Measurements from ENCODE around the gene SNF8.

The SNF8 gene, protein sequence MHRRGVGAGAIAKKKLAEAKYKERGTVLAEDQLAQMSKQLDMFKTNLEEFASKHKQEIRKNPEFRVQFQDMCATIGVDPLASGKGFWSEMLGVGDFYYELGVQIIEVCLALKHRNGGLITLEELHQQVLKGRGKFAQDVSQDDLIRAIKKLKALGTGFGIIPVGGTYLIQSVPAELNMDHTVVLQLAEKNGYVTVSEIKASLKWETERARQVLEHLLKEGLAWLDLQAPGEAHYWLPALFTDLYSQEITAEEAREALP

DNA sequence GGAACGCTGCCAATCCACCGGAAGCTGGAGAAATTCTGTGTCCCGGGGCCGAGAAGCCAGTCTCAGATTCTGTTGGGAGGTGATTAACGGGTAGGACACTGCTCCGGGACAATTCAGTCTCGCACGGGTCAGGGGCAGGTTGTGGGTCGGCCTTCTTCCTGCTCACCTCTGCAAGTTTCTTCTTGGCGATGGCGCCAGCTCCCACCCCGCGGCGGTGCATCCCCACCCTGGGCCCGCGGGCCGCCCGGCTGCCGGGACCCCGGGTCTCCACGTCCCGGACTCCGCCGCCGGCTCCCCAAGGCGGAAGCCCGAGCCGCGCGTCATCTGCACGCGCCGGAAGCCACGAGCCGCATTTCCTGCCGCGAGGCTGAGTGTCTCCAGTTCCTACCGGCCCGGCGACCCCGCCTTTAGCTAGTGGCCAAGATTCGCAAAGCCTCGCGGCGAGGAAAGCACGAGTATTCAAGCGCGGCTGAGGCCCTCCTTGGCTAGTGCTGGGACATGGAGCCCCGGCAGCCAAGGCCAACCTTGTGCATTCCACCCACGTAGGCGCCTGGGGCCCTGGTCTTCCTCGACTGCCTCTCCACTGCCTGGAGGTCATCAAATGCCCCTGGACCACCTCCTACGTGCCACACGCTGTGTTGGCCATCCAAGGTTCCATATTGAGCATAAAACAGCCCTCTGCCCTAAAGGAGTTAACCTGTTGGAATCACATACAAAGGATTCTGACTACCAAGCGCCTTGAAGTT, at the start of gene SNF8:
Gene SNF8 (minus strand): TSS at position 328 of the 746 bp plus-strand sequence. CDS start 108 bp downstream, at position 220.
- peak; percentile 98 for DNase-seq (ENCODE audit: insufficient read length, low spot score)
- FAIRE-seq = no peak
- peak; percentile 72 for TF ChIP-seq POLR2A (IDR thresholded peaks at IDR 0.05; ENCODE audit: low read depth, low read length)

DNA sequence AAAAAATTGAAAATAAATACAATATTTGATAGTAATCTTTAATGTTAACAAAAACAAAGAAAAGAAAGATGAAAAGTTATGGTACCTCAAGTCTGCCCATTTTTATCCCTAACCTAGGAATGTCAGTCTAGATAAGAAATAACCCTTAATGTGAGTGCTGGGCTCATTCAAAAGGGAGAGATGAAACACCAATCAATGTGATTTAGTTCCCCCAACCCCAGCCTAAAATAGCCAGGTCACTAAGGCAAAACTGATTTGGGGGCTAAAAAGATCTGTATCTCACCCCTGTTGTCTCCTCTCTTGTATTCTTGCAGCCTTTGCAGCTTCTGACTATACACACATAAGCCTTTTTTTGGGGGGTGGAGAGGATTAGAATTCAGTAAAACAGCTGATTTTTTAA, 49.3 kb upstream of the SNF8 start:
- TF ChIP-seq POLR2A (IDR thresholded peaks at IDR 0.05; ENCODE audit: low read depth, low read length) = no peak
- no peak for DNase-seq (ENCODE audit: insufficient read length, low spot score)
- no peak for FAIRE-seq

DNA sequence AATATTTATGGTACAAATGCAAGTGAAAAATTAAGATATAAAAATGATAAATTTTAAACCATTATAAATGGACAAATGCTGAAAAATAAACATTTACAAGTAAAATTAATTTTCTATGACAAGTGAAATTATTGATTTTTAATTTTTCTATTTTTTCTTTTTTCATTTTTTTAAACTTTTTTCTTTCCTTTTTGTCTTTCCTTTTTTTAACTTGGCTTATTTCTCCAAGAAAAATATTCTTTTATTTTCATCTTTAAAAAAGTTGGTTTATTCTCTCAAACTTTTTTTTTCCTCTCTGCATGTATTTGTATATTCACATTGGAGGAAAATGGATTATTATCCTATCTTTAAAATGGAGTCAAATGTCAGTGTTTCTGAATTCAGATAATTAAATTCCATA, 48.7 kb upstream of the SNF8 start:
- FAIRE-seq (no peak), DNase-seq (ENCODE audit: insufficient read length, low spot score) (no peak)
- no peak for TF ChIP-seq POLR2A (IDR thresholded peaks at IDR 0.05; ENCODE audit: low read depth, low read length)

DNA sequence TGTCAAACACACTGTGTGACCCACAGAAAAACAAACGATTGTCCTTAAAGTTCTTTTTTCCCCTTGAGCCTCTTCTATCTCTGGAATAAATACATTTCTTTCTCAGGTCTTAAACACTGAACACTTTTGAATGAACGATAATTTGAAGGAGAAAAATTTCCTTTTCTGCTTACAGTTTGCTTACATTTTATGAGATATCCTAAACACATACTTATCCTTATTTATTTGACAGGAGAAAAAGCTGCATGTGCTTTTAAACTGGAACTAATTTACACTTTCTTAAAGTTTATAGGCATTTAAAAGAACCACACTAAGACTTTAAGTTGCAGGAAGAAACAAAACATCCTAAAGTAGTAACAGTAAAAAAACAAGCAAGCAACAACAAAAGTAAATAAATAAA, 47.8 kb upstream of the SNF8 start:
- TF ChIP-seq POLR2A (IDR thresholded peaks at IDR 0.05; ENCODE audit: low read depth, low read length) = no peak
- DNase-seq (ENCODE audit: insufficient read length, low spot score) = no peak
- peak; percentile 36 for FAIRE-seq

DNA sequence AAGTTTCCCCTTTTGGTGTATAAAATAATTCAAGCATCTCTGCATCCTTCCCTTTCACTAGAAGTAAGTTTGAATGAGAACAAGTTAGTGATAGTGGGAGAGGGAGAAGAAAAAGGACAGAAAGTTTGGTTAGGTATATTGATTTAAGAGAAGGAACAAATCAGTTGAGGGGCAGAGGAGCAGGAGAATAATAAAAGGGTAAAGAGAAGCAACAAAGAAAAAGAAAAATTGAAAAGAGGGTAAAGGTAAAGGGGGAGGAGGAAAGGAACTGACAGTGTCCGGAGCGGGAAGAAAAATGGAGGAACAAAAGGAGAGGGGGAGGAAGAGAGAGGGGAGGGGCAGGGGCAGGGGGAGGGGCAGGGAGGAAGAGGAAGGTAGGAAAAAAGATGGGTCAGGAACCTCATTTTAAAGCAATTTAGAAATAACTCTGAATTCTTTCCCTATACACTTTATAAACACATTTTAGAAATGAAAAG, 46.3 kb upstream of the SNF8 start:
- no peak for TF ChIP-seq POLR2A (IDR thresholded peaks at IDR 0.05; ENCODE audit: low read depth, low read length)
- FAIRE-seq (peak; percentile 27), DNase-seq (ENCODE audit: insufficient read length, low spot score) (no peak)

DNA sequence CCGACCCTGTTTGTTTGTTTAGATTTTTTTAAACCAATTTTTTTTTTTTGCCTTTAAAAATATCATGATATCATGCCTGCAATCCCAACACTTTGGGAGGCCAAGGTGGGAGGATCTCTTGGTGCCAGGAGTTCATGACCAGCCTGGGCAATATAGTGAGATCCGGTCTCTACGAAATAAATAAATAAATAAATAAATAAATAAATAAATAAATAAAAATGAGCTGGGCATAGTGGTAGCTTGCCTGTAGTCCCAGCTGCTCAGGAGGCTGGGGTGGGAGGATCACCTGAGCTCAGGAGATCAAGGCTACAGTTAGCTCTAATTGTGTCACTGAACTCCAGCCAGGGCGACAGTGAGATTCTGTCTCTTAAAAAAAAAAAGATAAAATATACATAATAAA, 44.5 kb upstream of the SNF8 start:
- DNase-seq (ENCODE audit: insufficient read length, low spot score) (no peak), FAIRE-seq (no peak)
- no peak for TF ChIP-seq POLR2A (IDR thresholded peaks at IDR 0.05; ENCODE audit: low read depth, low read length)

DNA sequence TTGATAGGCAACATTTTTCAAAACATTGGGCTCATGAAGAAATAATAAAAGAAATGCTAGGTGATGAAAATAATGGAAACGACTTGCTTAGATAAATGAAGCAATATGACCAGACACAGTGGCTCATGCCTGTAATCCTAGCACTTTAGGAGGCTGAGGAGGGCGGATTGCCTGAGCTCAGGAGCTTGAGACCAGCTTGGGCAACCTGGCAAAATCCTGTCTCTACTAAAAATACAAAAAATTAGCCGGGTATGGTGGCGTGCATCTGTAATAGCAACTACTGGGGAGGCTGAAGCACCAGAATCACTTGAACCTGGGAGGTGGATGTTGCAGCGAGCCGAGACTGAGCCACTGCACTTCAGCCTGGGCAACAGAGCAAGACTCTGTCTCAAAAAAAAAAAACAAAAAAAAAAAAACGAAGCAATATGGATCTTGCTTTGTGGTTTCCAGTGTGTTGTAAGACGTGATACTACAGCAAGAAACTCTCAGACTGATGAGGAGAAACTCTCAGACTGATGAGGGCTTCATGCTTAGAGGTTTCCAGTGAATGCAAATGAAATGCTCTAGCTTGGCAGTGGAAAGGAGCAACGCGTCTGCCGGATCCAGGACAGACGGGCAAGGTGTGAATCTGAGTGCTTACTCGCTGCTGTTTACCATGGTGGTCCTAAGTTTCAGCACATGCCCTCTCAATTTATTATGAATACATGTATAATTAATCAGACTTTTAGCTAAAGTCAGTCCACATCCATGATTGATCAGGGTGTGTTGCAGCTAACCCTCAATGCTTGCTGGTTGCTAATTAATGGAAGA, 41.0 kb upstream of the SNF8 start:
- no peak for FAIRE-seq
- DNase-seq (ENCODE audit: insufficient read length, low spot score) = no peak
- no peak for TF ChIP-seq POLR2A (IDR thresholded peaks at IDR 0.05; ENCODE audit: low read depth, low read length)

DNA sequence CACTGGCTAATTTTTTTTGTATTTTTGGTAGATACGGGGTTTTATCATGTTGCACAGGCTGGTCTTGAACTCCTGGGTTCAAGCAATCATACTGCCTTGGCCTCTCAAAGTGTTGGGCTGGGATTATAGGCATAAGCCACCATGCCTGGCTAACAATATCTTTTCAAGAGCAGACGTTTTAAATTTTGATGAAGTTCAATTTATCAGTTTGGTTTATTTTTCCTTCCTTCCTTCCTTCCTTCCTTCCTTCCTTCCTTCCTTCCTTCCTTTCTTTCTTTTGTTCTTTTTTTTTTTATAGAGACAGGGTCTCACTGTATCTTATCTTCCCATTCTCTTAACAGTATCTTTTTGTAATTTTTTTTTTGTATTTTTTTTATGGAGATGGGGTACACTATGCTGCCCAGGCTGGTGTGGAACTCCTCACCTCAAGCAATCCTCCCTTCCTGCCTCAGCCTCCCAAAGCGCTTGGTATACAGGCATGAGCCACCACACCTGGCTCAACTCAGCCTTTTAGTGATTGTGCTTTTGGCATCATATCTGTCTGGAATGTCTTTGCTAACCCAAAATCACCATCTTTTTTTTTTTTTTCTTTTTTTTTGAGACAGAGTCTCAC, 37.4 kb upstream of the SNF8 start:
- TF ChIP-seq POLR2A (IDR thresholded peaks at IDR 0.05; ENCODE audit: low read depth, low read length) = no peak
- no peak for DNase-seq (ENCODE audit: insufficient read length, low spot score)
- FAIRE-seq = no peak

DNA sequence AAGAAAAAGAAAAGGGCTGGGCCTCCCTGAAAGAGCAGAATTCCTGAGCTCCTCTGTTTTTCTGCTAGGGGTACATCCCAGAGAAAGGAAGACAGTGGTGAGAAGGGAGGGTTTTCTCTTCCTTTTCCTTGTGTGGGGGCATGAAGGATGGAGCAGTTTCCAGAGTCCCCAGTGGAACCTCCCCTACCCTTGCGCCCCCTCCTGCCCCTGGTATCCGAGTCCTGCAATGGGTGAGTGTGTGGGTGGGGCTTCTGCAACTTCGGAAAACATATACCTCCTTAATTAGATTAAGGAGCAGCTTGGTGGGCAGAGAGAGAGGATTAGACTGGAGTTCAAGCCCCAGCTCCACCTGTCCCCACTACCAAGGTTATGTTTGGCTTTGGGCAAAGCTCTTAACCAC, 29.2 kb upstream of the SNF8 start:
- no peak for FAIRE-seq
- TF ChIP-seq POLR2A (IDR thresholded peaks at IDR 0.05; ENCODE audit: low read depth, low read length) = no peak

DNA sequence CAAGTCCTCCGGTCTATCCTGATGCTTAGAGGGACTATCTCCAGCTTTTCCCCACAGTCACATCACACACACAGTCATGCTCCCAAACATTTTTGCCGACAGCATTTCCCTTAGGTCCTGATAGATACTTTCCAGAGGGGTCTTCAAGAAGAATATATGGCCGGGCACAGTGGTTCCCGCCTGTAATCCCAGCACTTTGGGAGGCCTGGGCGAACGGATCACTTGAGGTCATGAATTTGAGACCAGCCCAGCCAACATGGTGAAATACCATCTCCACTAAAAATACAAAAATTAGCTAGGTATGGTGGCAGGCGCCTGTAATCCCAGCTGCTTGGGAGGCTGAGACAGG, 28.1 kb upstream of the SNF8 start:
- DNase-seq (ENCODE audit: insufficient read length, low spot score) (no peak), FAIRE-seq (no peak)
- no peak for TF ChIP-seq POLR2A (IDR thresholded peaks at IDR 0.05; ENCODE audit: low read depth, low read length)

More for the DNA sequence above, 29.2 kb upstream of the SNF8 start:
- no peak for DNase-seq (ENCODE audit: insufficient read length, low spot score)

DNA sequence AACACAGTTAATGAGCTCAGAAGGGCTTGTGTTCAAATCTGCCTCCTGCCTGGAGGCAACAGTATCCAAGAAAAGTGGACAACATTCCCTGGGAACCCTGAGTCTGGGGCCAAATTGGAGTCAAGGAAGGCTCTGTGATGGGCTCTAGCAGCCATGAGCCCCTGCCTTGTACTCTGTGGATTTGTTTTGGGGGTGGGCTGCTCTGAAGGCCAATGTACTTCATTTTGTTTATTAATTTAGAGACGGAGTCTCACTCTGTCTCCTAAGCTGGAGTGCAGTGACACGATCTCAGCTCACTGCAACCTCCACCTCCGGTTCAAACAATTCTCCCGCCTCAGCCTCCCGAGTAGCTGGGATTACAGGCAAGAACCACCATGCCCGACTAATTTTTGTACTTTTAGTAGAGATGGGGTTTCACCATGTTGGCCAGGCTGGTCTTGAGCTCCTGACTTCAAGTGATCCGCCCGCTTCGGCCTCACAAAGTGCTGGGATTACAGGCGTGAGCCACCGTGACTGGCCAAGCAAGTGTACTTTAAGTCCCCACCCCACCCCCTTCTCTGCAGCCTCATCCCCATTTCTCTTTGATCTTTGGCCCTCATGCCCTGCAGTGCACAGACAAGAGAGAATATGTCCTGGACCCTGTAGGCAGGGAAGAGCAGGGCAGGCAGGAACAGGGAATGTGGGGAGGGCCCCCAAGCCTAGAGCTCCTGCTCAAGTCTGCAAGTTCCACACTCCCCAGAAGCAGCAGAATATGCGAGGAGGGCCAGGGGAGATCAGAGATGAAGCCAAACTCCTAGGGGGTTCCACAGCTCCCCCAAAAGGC, 26.4 kb upstream of the SNF8 start:
- no peak for FAIRE-seq
- TF ChIP-seq POLR2A (IDR thresholded peaks at IDR 0.05; ENCODE audit: low read depth, low read length) = no peak
- DNase-seq (ENCODE audit: insufficient read length, low spot score) = no peak

DNA sequence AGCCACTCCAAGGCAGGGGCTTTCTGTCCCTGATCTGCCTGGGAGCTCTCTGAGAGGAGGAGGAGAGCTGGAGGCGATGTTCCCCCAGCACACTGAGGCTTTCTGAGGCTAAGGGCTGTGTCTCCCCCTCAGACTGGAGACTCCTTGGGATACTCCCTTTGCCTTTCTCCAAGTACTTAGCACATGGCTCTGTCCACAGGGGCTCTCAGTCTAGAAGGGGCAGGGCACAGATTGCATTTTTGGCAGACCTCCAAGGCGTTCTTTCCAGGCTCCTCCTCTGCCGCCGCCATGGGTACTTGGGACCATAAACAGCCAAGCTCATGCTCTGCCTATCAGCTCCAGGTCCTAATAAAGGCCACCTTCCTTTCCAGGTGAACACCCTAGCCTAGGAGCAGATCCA, 25.6 kb upstream of the SNF8 start:
- DNase-seq (ENCODE audit: insufficient read length, low spot score) (no peak), FAIRE-seq (no peak)
- no peak for TF ChIP-seq POLR2A (IDR thresholded peaks at IDR 0.05; ENCODE audit: low read depth, low read length)
